Measurements from ENCODE around the gene AJAP1.

DNA sequence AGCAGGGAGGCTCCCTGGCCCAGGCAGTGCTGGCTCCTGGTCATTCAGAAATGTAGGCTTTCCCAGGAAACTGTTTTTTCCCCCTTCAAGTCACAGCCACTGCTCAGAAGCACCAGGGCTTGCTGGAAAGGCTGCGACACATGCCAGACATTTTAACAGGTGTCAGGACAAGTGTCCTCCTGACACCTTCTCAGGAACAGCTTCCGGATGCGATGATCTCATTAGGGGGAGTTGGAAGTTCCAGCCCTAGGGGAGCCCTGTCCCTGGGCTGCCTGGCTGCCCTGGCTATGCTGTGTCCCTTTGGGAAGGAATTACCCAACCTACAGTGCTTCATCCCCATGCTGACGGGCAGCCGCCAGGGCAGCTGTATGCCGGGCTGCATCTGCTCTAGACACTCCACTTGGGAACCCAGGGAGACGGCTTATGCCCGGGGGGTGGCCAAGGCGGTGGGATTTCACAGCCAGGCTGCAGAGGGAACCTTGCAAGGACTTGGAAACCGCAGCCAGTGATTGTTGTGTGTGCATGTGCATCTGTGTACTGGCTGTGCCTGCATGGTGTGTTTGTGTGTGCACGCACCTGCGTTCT is 41.8 kb downstream of the AJAP1 start:
- TF ChIP-seq CBX5 (IDR thresholded peaks at IDR 0.05; ENCODE audit: low read depth, low read length) = no peak
- TF ChIP-seq GTF2F1 (IDR thresholded peaks at IDR 0.05; ENCODE audit: borderline replicate concordance, low read depth, low read length) = no peak
- TF ChIP-seq SIN3A (conservative IDR thresholded peaks at IDR 0.05 in 1 of 2, IDR thresholded peaks at IDR 0.05 in 1 of 2; ENCODE audit: low read depth in 1 of 2, low read length in 2 of 2) = no peak
- TF ChIP-seq KDM1A (IDR thresholded peaks at IDR 0.05; ENCODE audit: borderline replicate concordance, low read length) = no peak

Measured in H1 (cell line).